Spinal cord (tissue), 10 donors: ENCODE results near the gene IGF2BP3. TPM values are rescaled to one million over a fixed set of nuclear protein-coding genes. Genes with fewer than 3 reads are reported as not detected.

Experiments used
- DNase-seq, 6 donors: peaks; one replicate each; pipeline versions ENCODE4 v3.0.0 to v3.0.0-alpha.2; 2013 to 2015; ENCODE audit warnings: low spot score in 6 of 6, low read depth in 4 of 6
- H3K27ac ChIP-seq: one replicate; pipeline ENCODE4 v1.5.1; 2013; ENCODE audit warnings: low read depth, low read length, control low read depth
- H3K27me3 ChIP-seq: one replicate; pipeline ENCODE4 v1.6.1; 2013; ENCODE audit warnings: low read length; ENCODE audit not compliant: control insufficient read depth, insufficient read depth
- H3K36me3 ChIP-seq: one replicate; pipeline ENCODE4 v1.6.1; 2013; ENCODE audit warnings: low read length; ENCODE audit not compliant: control insufficient read depth, insufficient read depth
- H3K4me1 ChIP-seq: one replicate; pipeline ENCODE4 v1.6.1; 2013; ENCODE audit warnings: low read length; ENCODE audit not compliant: control insufficient read depth, insufficient read depth
- H3K4me3 ChIP-seq: one replicate; pipeline ENCODE4 v1.5.1; 2013; ENCODE audit warnings: low read depth, low read length, control low read depth
- H3K9me3 ChIP-seq: one replicate; pipeline ENCODE4 v1.6.1; 2013; ENCODE audit warnings: low read length; ENCODE audit not compliant: control insufficient read depth, insufficient read depth
- WGBS: methylation state at CpG from one replicate; pipeline ENCODE4 v1.1.5; 2013; ENCODE audit warnings: missing lambda C conversion rate; ENCODE audit not compliant: insufficient coverage; 5-methylcytosine and 5-hydroxymethylcytosine counted together
- polyA plus RNA-seq, 2 donors: library from polyadenylated mRNA; unstranded; fragments of 120-200 nt; gene quantifications; one replicate each; pipeline ENCODE4 v1.2.1, GENCODE V29; 2013; ENCODE audit not compliant: insufficient read length in 2 of 2
- total RNA-seq, 2 donors: library from RNA; depleted of rRNA in 1 of 2; stranded (reverse); fragments of 120-200 nt in 1 of 2; fragments of >200 nt in 1 of 2; gene quantifications; one replicate each; pipeline versions ENCODE4 v1.2.3 to v1.2.4, GENCODE V29; 2013 to 2014
- donor health status: healthy.

The IGF2BP3 gene
- total and polyA plus RNA-seq, 4 donors = 18.8 to 37.3 (median 25.5) TPM

GRCh38 chr7:23434147-23434917 lies 36.0 kb downstream of the IGF2BP3 start:
- Histone ChIP-seq H3K9me3 (no peaks in the 10 kb centered on the region), H3K36me3 (no peaks in the 10 kb centered on the region), H3K4me1 (no peaks in the 10 kb centered on the region), H3K27me3 (no peaks in the 10 kb centered on the region), H3K4me3 (no peak overlapping the region), H3K27ac (no peak overlapping the region)
- no peak for DNase-seq
- no CpG with 5 or more reads among the region's 5 CpGs for WGBS

DNA sequence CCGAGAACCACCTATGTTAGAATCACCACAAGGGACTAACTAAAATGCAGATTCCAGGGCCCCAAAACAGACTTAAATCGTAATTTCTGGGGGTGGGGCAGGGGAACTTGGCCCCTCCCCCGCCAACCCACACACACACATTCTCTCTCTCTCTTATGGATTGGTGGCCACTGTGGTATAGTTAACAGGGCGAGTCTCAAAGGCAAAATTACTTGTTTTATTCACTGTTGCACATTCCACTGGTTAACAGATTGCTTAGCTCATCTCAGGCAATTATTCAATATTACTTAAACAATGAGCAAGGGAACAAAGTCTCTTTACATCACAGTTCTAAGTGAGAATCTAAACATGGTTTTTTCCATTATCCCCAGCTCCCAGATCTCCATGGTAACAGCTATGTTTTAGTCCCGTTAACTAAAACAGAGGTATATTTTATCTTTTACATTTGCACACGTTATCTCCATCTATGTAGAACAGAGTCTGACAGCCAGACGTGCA lies 38.5 kb downstream of the IGF2BP3 start:
- Histone ChIP-seq H3K4me1 (no peaks in the 10 kb centered on the region), H3K27ac (no peak overlapping the region), H3K27me3 (no peaks in the 10 kb centered on the region), H3K4me3 (no peak overlapping the region), H3K36me3 (no peaks in the 10 kb centered on the region), H3K9me3 (no peaks in the 10 kb centered on the region)
- peak in 1 of 6 donors; percentile 46 for DNase-seq
- WGBS = 66% methylated on average over 2 of the region's 7 CpGs

GRCh38 chr7:23430893-23431259 lies 39.4 kb downstream of the IGF2BP3 start:
- Histone ChIP-seq H3K36me3 (no peaks in the 10 kb centered on the region), H3K4me3 (no peak overlapping the region), H3K27me3 (no peaks in the 10 kb centered on the region), H3K9me3 (no peaks in the 10 kb centered on the region), H3K4me1 (no peaks in the 10 kb centered on the region), H3K27ac (no peak overlapping the region)
- no CpG with 5 or more reads among the region's 4 CpGs for WGBS
- no peak for DNase-seq

- Histone ChIP-seq H3K4me1 (no peaks in the 10 kb centered on the region), H3K4me3 (no peak overlapping the region), H3K27me3 (no peaks in the 10 kb centered on the region), H3K27ac (no peak overlapping the region), H3K9me3 (no peaks in the 10 kb centered on the region), H3K36me3 (no peaks in the 10 kb centered on the region)
- WGBS = 100% methylated on average over 1 of the region's 3 CpGs
- no peak for DNase-seq
Measured at GRCh38 chr7:23426876-23427275, 43.4 kb downstream of the IGF2BP3 start.

DNA sequence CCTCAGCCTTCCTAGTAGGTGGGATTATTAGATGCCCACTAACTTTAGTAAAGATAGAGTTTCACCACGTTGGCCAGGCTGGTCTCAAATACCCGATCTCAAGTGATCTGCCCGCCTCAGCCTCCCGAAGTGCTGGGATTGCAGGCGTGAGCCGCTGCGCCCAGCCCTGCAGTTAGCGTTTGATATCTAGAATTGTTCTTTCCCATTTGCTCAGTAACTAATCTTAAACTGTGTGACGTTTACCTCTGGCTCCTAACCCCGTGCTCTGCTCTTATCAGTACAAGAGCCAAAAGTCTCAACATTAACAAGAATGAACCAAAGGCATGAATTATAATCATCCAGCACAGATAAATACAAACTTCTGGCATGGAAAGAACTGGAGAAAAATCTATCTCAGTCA lies 47.4 kb downstream of the IGF2BP3 start:
- no peaks in the 10 kb centered on the region for H3K36me3 ChIP-seq
- H3K27ac ChIP-seq = no peak overlapping the region
- H3K9me3 ChIP-seq = no peaks in the 10 kb centered on the region
- no peaks in the 10 kb centered on the region for H3K4me1 ChIP-seq
- whole genome bisulfite sequencing = 93% methylated on average over 9 of the region's 10 CpGs
- no peaks in the 10 kb centered on the region for H3K27me3 ChIP-seq
- no peak overlapping the region for H3K4me3 ChIP-seq
- DNase-seq = no peak

DNA sequence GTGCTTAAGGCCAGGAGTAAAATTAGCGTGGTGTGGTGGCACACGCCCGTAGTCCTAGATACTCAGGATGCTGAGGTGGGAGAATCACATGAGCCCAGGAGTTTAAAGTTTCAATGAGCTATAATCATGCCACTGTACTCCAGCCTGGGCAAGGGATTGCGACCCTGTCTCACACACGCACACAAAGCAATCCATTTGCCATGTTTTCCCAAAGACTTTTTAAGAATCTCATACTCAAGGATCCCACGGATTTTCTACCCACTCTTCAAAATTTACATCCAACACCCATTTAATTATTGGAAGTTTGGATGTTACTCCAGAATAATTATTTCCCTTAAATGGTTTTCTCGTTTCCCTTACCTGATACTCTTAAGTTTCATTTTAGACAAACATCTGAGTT lies 47.9 kb downstream of the IGF2BP3 start:
- Histone ChIP-seq H3K9me3 (no peaks in the 10 kb centered on the region), H3K4me1 (no peaks in the 10 kb centered on the region), H3K27ac (no peak overlapping the region), H3K27me3 (no peaks in the 10 kb centered on the region), H3K4me3 (no peak overlapping the region), H3K36me3 (no peaks in the 10 kb centered on the region)
- no peak for DNase-seq
- WGBS = 97% methylated on average over 3 of the region's 7 CpGs

DNA sequence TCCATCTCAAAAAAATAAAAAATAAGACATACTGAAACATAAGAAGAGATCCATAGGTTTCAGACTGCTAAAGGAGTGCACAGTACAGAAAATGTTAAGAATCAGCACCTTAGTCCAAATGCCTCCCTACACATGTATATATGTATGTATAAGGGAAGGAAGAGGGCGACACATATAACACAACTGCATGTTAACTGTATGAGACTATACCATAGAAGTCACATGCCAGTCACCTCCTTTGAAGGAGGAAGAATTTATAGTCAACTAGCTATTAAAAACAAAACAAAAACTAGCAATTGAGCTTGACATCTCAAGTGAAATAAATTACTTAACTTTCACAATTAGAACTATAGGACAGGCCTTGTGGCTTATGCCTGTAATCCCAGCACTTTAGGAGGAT lies 50.4 kb downstream of the IGF2BP3 start:
- H3K4me3 ChIP-seq = no peak overlapping the region
- peaks cover 9% of the 10 kb centered on the region for H3K36me3 ChIP-seq
- H3K27ac ChIP-seq = no peak overlapping the region
- no peaks in the 10 kb centered on the region for H3K27me3 ChIP-seq
- no CpG with 5 or more reads among the region's 1 CpG for WGBS
- peaks cover 3% of the 10 kb centered on the region for H3K4me1 ChIP-seq
- DNase-seq = no peak
- H3K9me3 ChIP-seq = no peaks in the 10 kb centered on the region

DNA sequence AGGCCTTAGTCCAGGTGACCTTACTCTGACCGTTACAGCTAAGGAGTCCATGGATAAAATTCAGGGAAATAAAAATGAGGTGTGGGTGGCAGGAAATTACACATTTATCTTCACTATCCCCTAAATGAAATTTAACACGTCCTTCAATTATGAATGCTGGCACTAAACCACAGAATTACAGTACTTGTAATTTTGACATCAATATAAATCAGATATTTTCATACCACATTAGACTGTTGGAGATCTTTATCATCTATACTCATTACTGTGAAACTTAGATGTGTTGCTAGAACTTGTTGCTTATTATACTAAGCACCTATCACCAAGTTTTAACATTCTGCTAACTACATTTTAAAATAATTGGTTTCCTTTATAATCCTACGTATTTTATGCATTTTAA lies 51.1 kb downstream of the IGF2BP3 start:
- H3K27me3 ChIP-seq = no peaks in the 10 kb centered on the region
- no peak for DNase-seq
- no CpG with 5 or more reads among the region's 3 CpGs for WGBS
- H3K9me3 ChIP-seq = no peaks in the 10 kb centered on the region
- peaks cover 13% of the 10 kb centered on the region for H3K36me3 ChIP-seq
- no peak overlapping the region for H3K27ac ChIP-seq
- no peak overlapping the region for H3K4me3 ChIP-seq
- H3K4me1 ChIP-seq = peaks cover 3% of the 10 kb centered on the region

- no peak overlapping the region for H3K27ac ChIP-seq
- H3K9me3 ChIP-seq = no peaks in the 10 kb centered on the region
- H3K36me3 ChIP-seq = peaks cover 16% of the 10 kb centered on the region
- DNase-seq = peak in 2 of 6 donors; percentile 22 to 29
- no peak overlapping the region for H3K4me3 ChIP-seq
- no peaks in the 10 kb centered on the region for H3K27me3 ChIP-seq
- peaks cover 3% of the 10 kb centered on the region for H3K4me1 ChIP-seq
Measured at GRCh38 chr7:23418046-23418445, 52.2 kb downstream of the IGF2BP3 start.

DNA sequence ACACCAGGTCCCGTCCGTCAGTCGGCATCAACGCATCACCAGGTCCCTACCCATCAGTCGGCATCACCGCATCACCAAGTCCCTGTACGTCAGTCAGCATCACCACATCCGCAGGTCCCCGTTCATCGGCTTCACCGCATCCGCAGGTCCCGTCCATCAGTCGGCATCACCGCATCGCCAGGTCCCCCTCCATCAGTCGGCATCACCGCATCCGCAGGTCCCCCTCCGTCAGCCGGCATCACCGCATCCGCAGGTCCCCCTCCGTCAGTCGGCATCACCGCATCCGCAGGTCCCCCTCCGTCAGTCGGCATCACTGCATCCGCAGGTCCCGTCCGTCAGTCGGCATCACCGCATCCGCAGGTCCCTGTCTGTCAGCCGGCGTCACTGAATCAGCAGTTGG lies 55.1 kb downstream of the IGF2BP3 start:
- Histone ChIP-seq H3K9me3 (no peaks in the 10 kb centered on the region), H3K4me1 (peaks cover 3% of the 10 kb centered on the region), H3K27ac (no peak overlapping the region), H3K4me3 (no peak overlapping the region), H3K27me3 (no peaks in the 10 kb centered on the region), H3K36me3 (peaks cover 16% of the 10 kb centered on the region)
- no peak for DNase-seq
- 98% methylated on average over 37 of the region's 37 CpGs for WGBS
